ENCODE data around the gene ABCG2.

The ABCG2 gene

GRCh38 chr4:88097301-88097700, 61.1 kb downstream of the ABCG2 start:
- H3K4me1 ChIP-seq (ENCODE audit: control insufficient read depth in 2 of 2, insufficient read depth in 1 of 2, low read depth in 1 of 2, low read length in 2 of 2) = no peaks in the 10 kb centered on the region
- no peak overlapping the region for H2BK12ac ChIP-seq (ENCODE audit: low read length)
- H2BK120ac ChIP-seq (ENCODE audit: low read depth, low read length) = no peak overlapping the region
- H3K27me3 ChIP-seq (ENCODE audit: control insufficient read depth in 3 of 3, insufficient read depth in 3 of 3, low read depth in 1 of 3, low read length in 3 of 3) = no peaks in the 10 kb centered on the region
- no peak overlapping the region for H3K18ac ChIP-seq (ENCODE audit: low read length)
- H4K8ac ChIP-seq (ENCODE audit: low read depth, low read length) = no peak overlapping the region
- no peak overlapping the region for H3K9ac ChIP-seq (ENCODE audit: low read depth, low read length, poor library complexity)
- H3K4me3 ChIP-seq (ENCODE audit: low read length in 2 of 2) = no peak overlapping the region
- no peak overlapping the region for H3K27ac ChIP-seq (replicated peaks; ENCODE audit: low read length)
- H3K4ac ChIP-seq (ENCODE audit: low read length) = no peak overlapping the region
- no peak overlapping the region for H4K91ac ChIP-seq (ENCODE audit: low read depth, low read length, poor library complexity)
- no peak for DNase-seq (ENCODE audit: low spot score)
- H3K79me1 ChIP-seq (ENCODE audit: low read depth, low read length) = no peaks in the 10 kb centered on the region
- H3K9me3 ChIP-seq (replicated peaks in 1 of 2; ENCODE audit: control insufficient read depth in 2 of 2, insufficient read depth in 1 of 2, low read depth in 1 of 2, low read length in 2 of 2) = no peaks in the 10 kb centered on the region
- no peaks in the 10 kb centered on the region for H3K36me3 ChIP-seq (replicated peaks in 1 of 2; ENCODE audit: control insufficient read depth in 2 of 2, insufficient read depth in 2 of 2, low read length in 2 of 2)
- H2BK5ac ChIP-seq (ENCODE audit: low read length) = no peak overlapping the region
- no peak overlapping the region for H3K4me2 ChIP-seq (ENCODE audit: insufficient read depth, low read length, poor library complexity, severe bottlenecking)
- WGBS, 2 donors (ENCODE audit: extremely low coverage in 2 of 2, insufficient read length in 2 of 2, insufficient replicate concordance in 1 of 2) = no CpG with 5 or more reads among the region's 2 CpGs
- H2BK15ac ChIP-seq (ENCODE audit: low read length) = no peak overlapping the region
- H2AK5ac ChIP-seq (ENCODE audit: low read depth, low read length) = no peak overlapping the region
- no peak overlapping the region for H2AFZ ChIP-seq (ENCODE audit: low read length)
- H3K14ac ChIP-seq (ENCODE audit: low read length) = no peak overlapping the region
- no peak overlapping the region for H3K23ac ChIP-seq (ENCODE audit: low read depth, low read length, poor library complexity)

DNA sequence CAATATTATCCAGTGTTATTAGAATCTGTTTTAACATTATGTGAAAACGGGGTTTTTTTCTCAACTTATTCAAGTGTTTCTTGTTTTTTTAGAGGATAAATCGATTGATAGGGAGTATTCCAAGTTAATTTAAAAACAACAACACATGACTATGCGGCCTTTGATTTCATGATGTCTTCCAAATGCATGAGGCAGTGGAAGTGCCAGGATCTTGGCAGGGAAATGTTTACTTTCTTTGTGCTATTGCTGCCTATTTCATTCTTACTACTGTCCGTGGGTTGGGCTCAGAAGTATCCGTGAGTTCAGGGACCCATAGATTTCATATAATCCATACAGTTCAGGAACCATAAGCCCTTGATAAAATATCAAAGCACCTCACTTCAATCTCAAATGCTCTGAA, 64.6 kb downstream of the ABCG2 start:
- H2BK12ac ChIP-seq (ENCODE audit: low read length) = no peak overlapping the region
- H4K8ac ChIP-seq (ENCODE audit: low read depth, low read length) = no peak overlapping the region
- no peaks in the 10 kb centered on the region for H3K27me3 ChIP-seq (ENCODE audit: control insufficient read depth in 3 of 3, insufficient read depth in 3 of 3, low read depth in 1 of 3, low read length in 3 of 3)
- no peak overlapping the region for H4K91ac ChIP-seq (ENCODE audit: low read depth, low read length, poor library complexity)
- H3K4me1 ChIP-seq (ENCODE audit: control insufficient read depth in 2 of 2, insufficient read depth in 1 of 2, low read depth in 1 of 2, low read length in 2 of 2) = no peaks in the 10 kb centered on the region
- no CpG with 5 or more reads among the region's 5 CpGs for WGBS, 2 donors (ENCODE audit: extremely low coverage in 2 of 2, insufficient read length in 2 of 2, insufficient replicate concordance in 1 of 2)
- no peak for DNase-seq (ENCODE audit: low spot score)
- H2BK120ac ChIP-seq (ENCODE audit: low read depth, low read length) = no peak overlapping the region
- no peak overlapping the region for H3K4me2 ChIP-seq (ENCODE audit: insufficient read depth, low read length, poor library complexity, severe bottlenecking)
- H3K18ac ChIP-seq (ENCODE audit: low read length) = no peak overlapping the region
- H2BK5ac ChIP-seq (ENCODE audit: low read length) = no peak overlapping the region
- H3K9me3 ChIP-seq (replicated peaks in 1 of 2; ENCODE audit: control insufficient read depth in 2 of 2, insufficient read depth in 1 of 2, low read depth in 1 of 2, low read length in 2 of 2) = no peaks in the 10 kb centered on the region
- no peak overlapping the region for H2AFZ ChIP-seq (ENCODE audit: low read length)
- no peak overlapping the region for H3K27ac ChIP-seq (replicated peaks; ENCODE audit: low read length)
- H3K36me3 ChIP-seq (replicated peaks in 1 of 2; ENCODE audit: control insufficient read depth in 2 of 2, insufficient read depth in 2 of 2, low read length in 2 of 2) = no peaks in the 10 kb centered on the region
- no peak overlapping the region for H2AK5ac ChIP-seq (ENCODE audit: low read depth, low read length)
- no peak overlapping the region for H3K9ac ChIP-seq (ENCODE audit: low read depth, low read length, poor library complexity)
- no peak overlapping the region for H3K14ac ChIP-seq (ENCODE audit: low read length)
- H3K79me1 ChIP-seq (ENCODE audit: low read depth, low read length) = no peaks in the 10 kb centered on the region
- no peak overlapping the region for H3K4ac ChIP-seq (ENCODE audit: low read length)
- H3K23ac ChIP-seq (ENCODE audit: low read depth, low read length, poor library complexity) = no peak overlapping the region
- no peak overlapping the region for H3K4me3 ChIP-seq (ENCODE audit: low read length in 2 of 2)
- no peak overlapping the region for H2BK15ac ChIP-seq (ENCODE audit: low read length)

- Histone ChIP-seq H3K27me3 (ENCODE audit: control insufficient read depth in 3 of 3, insufficient read depth in 3 of 3, low read depth in 1 of 3, low read length in 3 of 3) (no peaks in the 10 kb centered on the region), H3K18ac (ENCODE audit: low read length) (no peak overlapping the region), H4K91ac (ENCODE audit: low read depth, low read length, poor library complexity) (no peak overlapping the region), H3K36me3 (replicated peaks in 1 of 2; ENCODE audit: control insufficient read depth in 2 of 2, insufficient read depth in 2 of 2, low read length in 2 of 2) (no peaks in the 10 kb centered on the region), H2BK120ac (ENCODE audit: low read depth, low read length) (no peak overlapping the region), H3K27ac (replicated peaks; ENCODE audit: low read length) (no peak overlapping the region), H3K4me3 (ENCODE audit: low read length in 2 of 2) (no peak overlapping the region), H3K79me1 (ENCODE audit: low read depth, low read length) (no peaks in the 10 kb centered on the region), H3K4me1 (ENCODE audit: control insufficient read depth in 2 of 2, insufficient read depth in 1 of 2, low read depth in 1 of 2, low read length in 2 of 2) (no peaks in the 10 kb centered on the region), H3K4me2 (ENCODE audit: insufficient read depth, low read length, poor library complexity, severe bottlenecking) (no peak overlapping the region), H4K8ac (ENCODE audit: low read depth, low read length) (no peak overlapping the region), H2BK15ac (ENCODE audit: low read length) (no peak overlapping the region), H3K23ac (ENCODE audit: low read depth, low read length, poor library complexity) (no peak overlapping the region), H3K14ac (ENCODE audit: low read length) (no peak overlapping the region), H2BK5ac (ENCODE audit: low read length) (no peak overlapping the region), H2AK5ac (ENCODE audit: low read depth, low read length) (no peak overlapping the region), H2BK12ac (ENCODE audit: low read length) (no peak overlapping the region), H3K9ac (ENCODE audit: low read depth, low read length, poor library complexity) (no peak overlapping the region), H2AFZ (ENCODE audit: low read length) (no peak overlapping the region), H3K9me3 (replicated peaks in 1 of 2; ENCODE audit: control insufficient read depth in 2 of 2, insufficient read depth in 1 of 2, low read depth in 1 of 2, low read length in 2 of 2) (no peaks in the 10 kb centered on the region), H3K4ac (ENCODE audit: low read length) (no peak overlapping the region)
- no peak for DNase-seq (ENCODE audit: low spot score)
- WGBS, 2 donors (ENCODE audit: extremely low coverage in 2 of 2, insufficient read length in 2 of 2, insufficient replicate concordance in 1 of 2) = no CpG with 5 or more reads among the region's 3 CpGs
These were observed 67.1 kb downstream of the ABCG2 start for GRCh38 chr4:88091378-88091777.

DNA sequence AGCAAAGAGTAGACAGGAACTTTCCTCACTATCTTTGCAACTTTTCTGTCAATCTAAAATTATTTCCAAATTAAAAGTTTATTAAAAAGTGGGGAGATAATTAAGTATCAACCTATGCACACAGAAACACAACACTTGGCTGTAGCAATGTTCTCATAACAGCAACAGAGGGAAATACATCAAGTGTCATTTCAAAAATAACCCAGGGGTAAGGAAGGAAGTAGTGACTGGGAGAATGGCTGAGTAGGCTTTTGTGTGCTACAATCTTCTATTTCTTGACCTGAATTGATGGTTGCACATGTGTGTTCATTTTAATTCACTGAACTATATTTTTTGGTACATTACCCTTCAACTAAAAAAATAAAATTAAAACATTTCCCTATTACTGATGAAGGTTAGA, 67.5 kb downstream of the ABCG2 start:
- Histone ChIP-seq H3K27ac (replicated peaks; ENCODE audit: low read length) (no peak overlapping the region), H3K9ac (ENCODE audit: low read depth, low read length, poor library complexity) (no peak overlapping the region)

More for the DNA sequence above, 67.5 kb downstream of the ABCG2 start:
- no peak overlapping the region for H3K4me2 ChIP-seq (ENCODE audit: insufficient read depth, low read length, poor library complexity, severe bottlenecking)
- no peak overlapping the region for H2BK120ac ChIP-seq (ENCODE audit: low read depth, low read length)
- no peak overlapping the region for H3K4me3 ChIP-seq (ENCODE audit: low read length in 2 of 2)
- no peaks in the 10 kb centered on the region for H3K36me3 ChIP-seq (replicated peaks in 1 of 2; ENCODE audit: control insufficient read depth in 2 of 2, insufficient read depth in 2 of 2, low read length in 2 of 2)
- DNase-seq (ENCODE audit: low spot score) = no peak
- no peaks in the 10 kb centered on the region for H3K27me3 ChIP-seq (ENCODE audit: control insufficient read depth in 3 of 3, insufficient read depth in 3 of 3, low read depth in 1 of 3, low read length in 3 of 3)
- H2AK5ac ChIP-seq (ENCODE audit: low read depth, low read length) = no peak overlapping the region
- H4K8ac ChIP-seq (ENCODE audit: low read depth, low read length) = no peak overlapping the region
- H2AFZ ChIP-seq (ENCODE audit: low read length) = no peak overlapping the region
- no peak overlapping the region for H2BK12ac ChIP-seq (ENCODE audit: low read length)
- H3K14ac ChIP-seq (ENCODE audit: low read length) = no peak overlapping the region
- H2BK15ac ChIP-seq (ENCODE audit: low read length) = no peak overlapping the region
- H4K91ac ChIP-seq (ENCODE audit: low read depth, low read length, poor library complexity) = no peak overlapping the region
- H3K23ac ChIP-seq (ENCODE audit: low read depth, low read length, poor library complexity) = no peak overlapping the region
- no peaks in the 10 kb centered on the region for H3K9me3 ChIP-seq (replicated peaks in 1 of 2; ENCODE audit: control insufficient read depth in 2 of 2, insufficient read depth in 1 of 2, low read depth in 1 of 2, low read length in 2 of 2)
- no peak overlapping the region for H3K4ac ChIP-seq (ENCODE audit: low read length)
- no peaks in the 10 kb centered on the region for H3K4me1 ChIP-seq (ENCODE audit: control insufficient read depth in 2 of 2, insufficient read depth in 1 of 2, low read depth in 1 of 2, low read length in 2 of 2)
- no peak overlapping the region for H2BK5ac ChIP-seq (ENCODE audit: low read length)
- no peaks in the 10 kb centered on the region for H3K79me1 ChIP-seq (ENCODE audit: low read depth, low read length)
- no peak overlapping the region for H3K18ac ChIP-seq (ENCODE audit: low read length)

All from neuronal stem cell (in vitro differentiated cells).